Measurements from ENCODE around the gene RHBDL1. TPM values are rescaled to one million over a fixed set of nuclear protein-coding genes. Genes with fewer than 3 reads are reported as not detected.

RHBDL1 gene
- total RNA-seq, 1 donor from 2014 or later = 2.3 TPM

- Histone ChIP-seq H3K9me3 (replicated peaks) (no peaks in the 10 kb centered on the region), H3K36me3 (peaks cover 7% of the 10 kb centered on the region), H3K4me3 (peak overlapping the region; percentile 87), H3K27ac (replicated peaks) (peak overlapping the region; percentile 97), H3K27me3 (ENCODE audit: low read depth) (no peaks in the 10 kb centered on the region), H3K4me1 (peaks cover 89% of the 10 kb centered on the region)
- TF ChIP-seq CTCF (IDR thresholded peaks at IDR 0.05; ENCODE audit: borderline replicate concordance) = no peak
- intact Hi-C loops (cut with micrococcal nuclease) = no loop called here
- DNase-seq = peak; percentile 79
These were observed 29.4 kb upstream of the RHBDL1 start for GRCh38 chr16:645852-646678.

- H3K27me3 ChIP-seq (ENCODE audit: low read depth) = no peaks in the 10 kb centered on the region
- H3K27ac ChIP-seq (replicated peaks) = peak overlapping the region; percentile 97
- H3K4me3 ChIP-seq = peak overlapping the region; percentile 87
- DNase-seq = no peak
- peaks cover 84% of the 10 kb centered on the region for H3K4me1 ChIP-seq
- no peaks in the 10 kb centered on the region for H3K9me3 ChIP-seq (replicated peaks)
- intact Hi-C loops (cut with micrococcal nuclease) = no loop called here
- no peak for TF ChIP-seq CTCF (IDR thresholded peaks at IDR 0.05; ENCODE audit: borderline replicate concordance)
- H3K36me3 ChIP-seq = peaks cover 7% of the 10 kb centered on the region
These were observed 28.7 kb upstream of the RHBDL1 start for GRCh38 chr16:646679-647172.

- intact Hi-C loops (cut with micrococcal nuclease) = no loop called here
- H3K4me1 ChIP-seq = peaks cover 80% of the 10 kb centered on the region
These were observed 28.1 kb upstream of the RHBDL1 start for GRCh38 chr16:647173-647902.

DNA sequence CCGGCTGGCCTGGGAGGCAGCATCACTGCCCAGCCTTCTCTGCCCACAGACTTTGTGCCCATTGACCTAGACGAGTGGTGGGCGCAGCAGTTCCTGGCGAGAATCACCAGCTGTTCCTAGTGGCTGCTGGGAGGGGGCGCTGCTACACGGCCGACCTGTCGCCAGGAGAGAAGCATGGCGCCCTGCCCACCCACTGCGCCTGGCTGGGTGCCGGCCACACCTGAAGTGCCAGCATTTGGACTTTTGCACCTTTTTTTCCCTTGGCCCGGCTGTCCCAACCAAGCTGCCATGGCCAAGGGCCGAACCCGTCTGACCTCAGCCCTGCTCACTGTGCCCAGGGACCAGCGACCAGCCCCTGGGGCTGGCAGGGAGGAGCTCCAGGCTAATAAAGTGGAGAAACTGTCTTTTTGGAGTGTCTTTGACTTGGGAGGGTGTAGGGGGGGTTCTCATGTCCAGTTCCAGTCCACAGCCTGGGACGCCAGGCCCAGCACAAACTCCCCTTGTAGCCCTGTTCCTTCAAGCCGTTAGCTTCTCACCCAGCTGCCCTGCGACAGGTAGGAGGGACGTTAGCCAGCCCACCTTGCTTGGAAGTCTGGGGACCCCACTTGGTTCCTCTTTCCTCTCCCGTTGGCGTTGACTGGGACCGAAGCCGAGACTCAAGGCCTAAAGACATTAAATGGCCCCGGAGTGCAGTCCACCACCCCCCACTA is 27.2 kb upstream of the RHBDL1 start:
- TF ChIP-seq CTCF (IDR thresholded peaks at IDR 0.05; ENCODE audit: borderline replicate concordance) = peak; percentile 37

More at GRCh38 chr16:647173-647902, 28.1 kb upstream of the RHBDL1 start:
- peaks cover 7% of the 10 kb centered on the region for H3K36me3 ChIP-seq
- no peaks in the 10 kb centered on the region for H3K27me3 ChIP-seq (ENCODE audit: low read depth)
- H3K27ac ChIP-seq (replicated peaks) = peak overlapping the region; percentile 97
- H3K9me3 ChIP-seq (replicated peaks) = no peaks in the 10 kb centered on the region
- TF ChIP-seq CTCF (IDR thresholded peaks at IDR 0.05; ENCODE audit: borderline replicate concordance) = no peak
- H3K4me3 ChIP-seq = peak overlapping the region; percentile 87
- DNase-seq = no peak

More for the DNA sequence above, 27.2 kb upstream of the RHBDL1 start:
- no peaks in the 10 kb centered on the region for H3K27me3 ChIP-seq (ENCODE audit: low read depth)
- intact Hi-C loops (cut with micrococcal nuclease) = no loop called here
- DNase-seq = no peak
- H3K27ac ChIP-seq (replicated peaks) = peak overlapping the region; percentile 97
- H3K4me1 ChIP-seq = peaks cover 71% of the 10 kb centered on the region
- H3K4me3 ChIP-seq = peak overlapping the region; percentile 87
- H3K9me3 ChIP-seq (replicated peaks) = no peaks in the 10 kb centered on the region
- peaks cover 5% of the 10 kb centered on the region for H3K36me3 ChIP-seq
